Ovary (tissue), 1 donor: Measurements from ENCODE around the gene ITGB7.

Experiments
- EP300 ChIP-seq: sonication (generic); formaldehyde crosslinking; IDR thresholded peaks from one replicate; pipeline ENCODE4 v1.6.1; 2017; ENCODE audit warnings: antibody characterized with exemption
- POLR2A ChIP-seq: fragments of 450-650 bp; IDR thresholded peaks from one replicate; pipeline ENCODE4 v1.6.1; 2017; ENCODE audit warnings: antibody characterized with exemption, mild to moderate bottlenecking, moderate library complexity

GRCh38 chr12:53152390-53152789 lies 54.7 kb downstream of the ITGB7 start:
- TF ChIP-seq POLR2A: no peak
- TF ChIP-seq EP300: no peak
